ENCODE data around the gene ARHGAP22. TPM values are rescaled to one million over a fixed set of nuclear protein-coding genes. Genes with fewer than 3 reads are reported as not detected.

Gene ARHGAP22
- polyA plus RNA-seq, 1 experiment = 7.2 TPM

- POLR2A ChIA-PET = no interaction called here
- TF ChIP-seq CTCF (IDR thresholded peaks at IDR 0.05; ENCODE audit: insufficient read depth, low read depth, low read length) = no peak
- no peak for DNase-seq (ENCODE audit: low read depth)
- CTCF ChIA-PET = interaction anchor here (0.6 to 7.2 kb wide), 12 partner anchors 12 to 250 kb away, joined by 3 to 155 read pairs (median 6); no protein-coding TSS in a partner anchor
- Histone ChIP-seq H3K36me3 (ENCODE audit: control insufficient read depth, insufficient read depth, low read length) (no peaks in the 10 kb centered on the region), H3K27me3 (ENCODE audit: control insufficient read depth, insufficient read depth, low read length) (no peaks in the 10 kb centered on the region), H3K4me3 (ENCODE audit: low read depth, low read length) (no peak overlapping the region)
Measured at GRCh38 chr10:48609441-48609840, 4.6 kb upstream of the ARHGAP22 start.

GRCh38 chr10:48608976-48609375 is 4.1 kb upstream of the ARHGAP22 start:
- Histone ChIP-seq H3K4me3 (ENCODE audit: low read depth, low read length) (no peak overlapping the region), H3K36me3 (ENCODE audit: control insufficient read depth, insufficient read depth, low read length) (no peaks in the 10 kb centered on the region), H3K27me3 (ENCODE audit: control insufficient read depth, insufficient read depth, low read length) (no peaks in the 10 kb centered on the region)
- POLR2A ChIA-PET = no interaction called here
- no peak for TF ChIP-seq CTCF (IDR thresholded peaks at IDR 0.05; ENCODE audit: insufficient read depth, low read depth, low read length)
- DNase-seq (ENCODE audit: low read depth) = no peak
- CTCF ChIA-PET = interaction anchor here (0.6 to 7.2 kb wide), 18 partner anchors 12 to 250 kb away, joined by 3 to 155 read pairs (median 6); no protein-coding TSS in a partner anchor

- TF ChIP-seq CTCF (IDR thresholded peaks at IDR 0.05; ENCODE audit: insufficient read depth, low read depth, low read length) = peak; percentile 80
- no peak overlapping the region for H3K4me3 ChIP-seq (ENCODE audit: low read depth, low read length)
- H3K27me3 ChIP-seq (ENCODE audit: control insufficient read depth, insufficient read depth, low read length) = no peaks in the 10 kb centered on the region
- H3K36me3 ChIP-seq (ENCODE audit: control insufficient read depth, insufficient read depth, low read length) = no peaks in the 10 kb centered on the region
- POLR2A ChIA-PET = no interaction called here
- no peak for DNase-seq (ENCODE audit: low read depth)
- CTCF ChIA-PET = interaction anchor here (0.6 to 7.2 kb wide), 30 partner anchors 8 to 945 kb away, joined by 3 to 155 read pairs (median 5); no protein-coding TSS in a partner anchor
Measured at GRCh38 chr10:48608279-48608681, 3.4 kb upstream of the ARHGAP22 start.

- no peak overlapping the region for H3K4me3 ChIP-seq (ENCODE audit: low read depth, low read length)
- H3K27me3 ChIP-seq (ENCODE audit: control insufficient read depth, insufficient read depth, low read length) = no peaks in the 10 kb centered on the region
- TF ChIP-seq CTCF (IDR thresholded peaks at IDR 0.05; ENCODE audit: insufficient read depth, low read depth, low read length) = no peak
- POLR2A ChIA-PET = interaction anchor here (0.6 kb wide), 2 partner anchors 35 to 208 kb away, joined by 3 read pairs; no protein-coding TSS in a partner anchor
- H3K36me3 ChIP-seq (ENCODE audit: control insufficient read depth, insufficient read depth, low read length) = no peaks in the 10 kb centered on the region
- CTCF ChIA-PET = interaction anchor here (0.7 to 7.2 kb wide), 24 partner anchors 8 to 945 kb away, joined by 3 to 155 read pairs (median 6); no protein-coding TSS in a partner anchor
- DNase-seq (ENCODE audit: low read depth) = no peak
Measured at GRCh38 chr10:48607356-48608278, 2.7 kb upstream of the ARHGAP22 start.

Data from BJ (cell line).